Smooth muscle cell (in vitro differentiated cells): ENCODE data around the gene AREG. TPM values are rescaled to one million over a fixed set of nuclear protein-coding genes. Genes with fewer than 3 reads are reported as not detected.

Source experiments
- DNase-seq: peaks from one replicate; lab custom pipeline; 2025; ENCODE audit not compliant: unreplicated experiment; lab: John Stamatoyannopoulos, UW
- H2AFZ ChIP-seq: fragments of 200-600 bp; sonication (generic); 2 replicates; pipeline ENCODE4 v1.6.0; 2016; ENCODE audit warnings: antibody characterized with exemption, low read depth, mild to moderate bottlenecking
- H3F3A ChIP-seq: fragments of 200-600 bp; sonication (generic); 2 replicates; pipeline ENCODE4 v1.6.0; 2017; ENCODE audit warnings: antibody characterized with exemption, low read depth
- H3K27ac ChIP-seq: fragments of 200-600 bp; sonication (generic); 2 replicates; pipeline ENCODE4 v1.5.1; 2016; ENCODE audit warnings: low read depth, mild to moderate bottlenecking
- H3K27me3 ChIP-seq: fragments of 200-600 bp; sonication (generic); 2 replicates; pipeline ENCODE4 v1.6.1; 2016; ENCODE audit warnings: low read depth, mild to moderate bottlenecking
- H3K36me3 ChIP-seq: fragments of 200-600 bp; sonication (generic); 2 replicates; pipeline ENCODE4 v1.5.1; 2016; ENCODE audit warnings: low read depth
- H3K4me1 ChIP-seq: fragments of 200-600 bp; sonication (generic); 2 replicates; pipeline ENCODE4 v1.5.1; 2016; ENCODE audit warnings: low read depth
- H3K4me2 ChIP-seq: fragments of 200-600 bp; sonication (generic); 2 replicates; pipeline ENCODE4 v1.6.0; 2016; ENCODE audit warnings: mild to moderate bottlenecking
- H3K4me3 ChIP-seq: fragments of 200-600 bp; sonication (generic); 2 replicates; pipeline ENCODE4 v1.5.1; 2016; ENCODE audit warnings: mild to moderate bottlenecking
- H3K79me2 ChIP-seq: fragments of 200-600 bp; sonication (generic); 2 replicates; pipeline ENCODE4 v1.6.0; 2016; ENCODE audit warnings: low read depth, mild to moderate bottlenecking
- H3K9ac ChIP-seq: fragments of 200-600 bp; sonication (generic); 2 replicates; pipeline ENCODE4 v1.6.0; 2016; ENCODE audit warnings: low read depth
- H3K9me3 ChIP-seq: fragments of 200-600 bp; sonication (generic); replicated peaks from 2 replicates; pipeline ENCODE4 v1.5.1; 2016; ENCODE audit warnings: low read depth
- H4K20me1 ChIP-seq: fragments of 200-600 bp; sonication (generic); 2 replicates; pipeline ENCODE4 v1.6.0; 2016; ENCODE audit warnings: low read depth
- WGBS: methylation state at CpG from one replicate; pipeline ENCODE4 v1.1.7; 2016; ENCODE audit warnings: low lambda C conversion rate; 5-methylcytosine and 5-hydroxymethylcytosine counted together
- polyA plus RNA-seq: library from polyadenylated mRNA; unstranded; fragments of >200 nt; fragmentation: Nextera tagmentation; extraction: Ambion mirVana; gene quantifications from 2 replicates; pipeline ENCODE4 v1.2.1, GENCODE V29; 2016
- total RNA-seq: library from RNA; depleted of rRNA; stranded (reverse); fragments of >200 nt; gene quantifications from 2 replicates; pipeline ENCODE4 v1.2.3, GENCODE V29; 2014
- TF ChIP-seq, protein P1 (sequence below): fragments of 200-600 bp; sonication (generic); IDR thresholded peaks from 2 replicates; pipeline ENCODE4 v1.5.1; 2017; ENCODE audit warnings: borderline replicate concordance, mild to moderate bottlenecking, antibody characterized with exemption; ENCODE audit not compliant: insufficient read depth, poor library complexity, severe bottlenecking

AREG gene
- total and polyA plus RNA-seq, 2 experiments from 2014 or later, result 86.9 to 123 TPM

GRCh38 chr4:74433043-74433442, 11.9 kb upstream of the AREG start:
- H3K4me1 ChIP-seq, result no peaks in the 10 kb centered on the region
- WGBS, result 74% methylated on average over 2 of the region's 2 CpGs
- H3K9me3 ChIP-seq, result no peaks in the 10 kb centered on the region
- no peak overlapping the region for H3K9ac ChIP-seq
- TF ChIP-seq, protein P1, sequence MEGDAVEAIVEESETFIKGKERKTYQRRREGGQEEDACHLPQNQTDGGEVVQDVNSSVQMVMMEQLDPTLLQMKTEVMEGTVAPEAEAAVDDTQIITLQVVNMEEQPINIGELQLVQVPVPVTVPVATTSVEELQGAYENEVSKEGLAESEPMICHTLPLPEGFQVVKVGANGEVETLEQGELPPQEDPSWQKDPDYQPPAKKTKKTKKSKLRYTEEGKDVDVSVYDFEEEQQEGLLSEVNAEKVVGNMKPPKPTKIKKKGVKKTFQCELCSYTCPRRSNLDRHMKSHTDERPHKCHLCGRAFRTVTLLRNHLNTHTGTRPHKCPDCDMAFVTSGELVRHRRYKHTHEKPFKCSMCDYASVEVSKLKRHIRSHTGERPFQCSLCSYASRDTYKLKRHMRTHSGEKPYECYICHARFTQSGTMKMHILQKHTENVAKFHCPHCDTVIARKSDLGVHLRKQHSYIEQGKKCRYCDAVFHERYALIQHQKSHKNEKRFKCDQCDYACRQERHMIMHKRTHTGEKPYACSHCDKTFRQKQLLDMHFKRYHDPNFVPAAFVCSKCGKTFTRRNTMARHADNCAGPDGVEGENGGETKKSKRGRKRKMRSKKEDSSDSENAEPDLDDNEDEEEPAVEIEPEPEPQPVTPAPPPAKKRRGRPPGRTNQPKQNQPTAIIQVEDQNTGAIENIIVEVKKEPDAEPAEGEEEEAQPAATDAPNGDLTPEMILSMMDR, result no peak
- H3K4me3 ChIP-seq, result no peak overlapping the region
- H3K79me2 ChIP-seq, result no peaks in the 10 kb centered on the region
- H3K27me3 ChIP-seq, result no peaks in the 10 kb centered on the region
- DNase-seq, result no peak
- no peak overlapping the region for H3K27ac ChIP-seq
- H3K4me2 ChIP-seq, result no peak overlapping the region
- no peak overlapping the region for H2AFZ ChIP-seq
- no peaks in the 10 kb centered on the region for H4K20me1 ChIP-seq
- H3K36me3 ChIP-seq, result no peaks in the 10 kb centered on the region
- H3F3A ChIP-seq, result no peaks in the 10 kb centered on the region

DNA sequence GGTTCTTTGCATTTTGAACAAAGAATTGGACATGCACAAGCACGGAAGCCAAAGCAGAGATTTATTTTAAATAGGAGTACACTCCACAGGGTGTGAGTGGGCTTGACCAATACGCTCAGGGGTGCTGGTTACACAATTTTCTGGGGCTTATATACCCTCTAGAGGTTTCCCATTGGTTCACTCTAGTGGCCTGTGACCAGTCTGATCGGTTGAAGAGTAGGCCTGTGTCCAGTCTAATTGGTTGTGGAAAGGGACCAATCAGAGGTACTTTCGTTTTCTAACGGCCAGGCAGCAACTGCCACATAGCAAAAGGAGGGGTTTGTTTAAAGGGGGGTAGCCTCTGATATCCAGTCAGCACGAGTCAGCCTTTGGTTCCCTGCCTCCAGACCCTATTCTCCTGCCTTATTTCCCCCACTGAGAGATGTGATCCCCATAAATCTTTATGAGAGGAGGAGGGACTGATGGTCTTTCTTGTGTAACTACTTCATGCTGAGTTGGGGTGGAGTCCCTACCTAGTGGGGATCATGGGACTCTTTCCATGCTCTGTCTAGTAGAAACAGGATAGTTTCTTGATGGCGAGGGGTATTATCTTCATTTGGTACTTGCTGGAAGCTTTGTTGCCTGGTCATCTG, 11.3 kb upstream of the AREG start:
- no peaks in the 10 kb centered on the region for H3K4me1 ChIP-seq
- H3K9ac ChIP-seq, result no peak overlapping the region
- no peak for DNase-seq
- no peak overlapping the region for H3K27ac ChIP-seq
- H3K9me3 ChIP-seq, result no peaks in the 10 kb centered on the region
- H3K4me2 ChIP-seq, result no peak overlapping the region
- no peak overlapping the region for H3K4me3 ChIP-seq
- WGBS, result 90% methylated on average over 7 of the region's 7 CpGs
- TF ChIP-seq, protein P1, result no peak
- no peak overlapping the region for H2AFZ ChIP-seq
- H3F3A ChIP-seq, result no peaks in the 10 kb centered on the region
- H3K79me2 ChIP-seq, result no peaks in the 10 kb centered on the region
- no peaks in the 10 kb centered on the region for H4K20me1 ChIP-seq
- no peaks in the 10 kb centered on the region for H3K27me3 ChIP-seq
- no peaks in the 10 kb centered on the region for H3K36me3 ChIP-seq

GRCh38 chr4:74435296-74435695, 9.6 kb upstream of the AREG start:
- Histone ChIP-seq H3K27ac (no peak overlapping the region), H3K4me2 (no peak overlapping the region), H3K9ac (no peak overlapping the region), H2AFZ (no peak overlapping the region), H4K20me1 (no peaks in the 10 kb centered on the region), H3K79me2 (no peaks in the 10 kb centered on the region), H3K9me3 (no peaks in the 10 kb centered on the region), H3F3A (no peaks in the 10 kb centered on the region), H3K4me1 (no peaks in the 10 kb centered on the region), H3K27me3 (no peaks in the 10 kb centered on the region), H3K4me3 (no peak overlapping the region), H3K36me3 (no peaks in the 10 kb centered on the region)
- no peak for DNase-seq
- TF ChIP-seq, protein P1, result no peak
- WGBS, result 89% methylated on average over 1 of the region's 1 CpG

DNA sequence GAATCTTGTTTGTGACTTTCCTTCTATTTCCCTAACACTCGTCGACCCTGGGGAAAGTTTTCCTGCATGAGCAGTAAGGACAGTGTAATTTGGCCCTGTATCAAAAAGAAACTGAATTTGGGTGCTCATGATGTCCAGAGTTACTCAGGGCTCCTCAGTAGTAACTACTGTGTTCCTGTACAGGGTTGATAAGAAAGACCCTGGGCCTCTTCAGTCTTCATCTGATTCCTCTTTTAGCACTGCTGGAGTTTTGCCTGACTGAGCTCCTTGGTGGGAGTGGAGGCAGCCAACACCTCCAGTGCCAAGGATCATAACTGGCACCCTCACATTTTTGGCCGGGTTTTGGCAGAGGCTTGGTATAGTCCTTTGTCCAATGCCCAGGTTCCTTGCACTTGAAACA, 7.1 kb upstream of the AREG start:
- Histone ChIP-seq H3K4me1 (no peaks in the 10 kb centered on the region), H3F3A (no peaks in the 10 kb centered on the region), H3K79me2 (no peaks in the 10 kb centered on the region), H3K27ac (no peak overlapping the region), H3K9ac (no peak overlapping the region), H2AFZ (no peak overlapping the region), H3K27me3 (no peaks in the 10 kb centered on the region), H3K9me3 (no peaks in the 10 kb centered on the region), H4K20me1 (no peaks in the 10 kb centered on the region), H3K4me3 (no peak overlapping the region), H3K4me2 (no peak overlapping the region), H3K36me3 (no peaks in the 10 kb centered on the region)
- no peak for DNase-seq
- TF ChIP-seq, protein P1, result no peak
- WGBS, result 100% methylated on average over 3 of the region's 3 CpGs
